IMR-90 (cell line): ENCODE data around the gene PCSK5. TPM values are rescaled to one million over a fixed set of nuclear protein-coding genes. Genes with fewer than 3 reads are reported as not detected.

Experiments used
- ATAC-seq: fragments of 200-7000 bp; cut with Tn5 transposase; 2 replicates; pipeline ENCODE4 v1.9.1; 2020; ENCODE audit warnings: low read depth, mild to moderate bottlenecking, moderate library complexity
- BruUV-seq: library from RNA; stranded (reverse); fragments of 400-500 nt; replicated peaks from 2 replicates; lab custom pipeline; 2021; lab: Mats Ljungman, UMichigan
- CTCF ChIA-PET: fragments of 300-600 bp; formaldehyde crosslinking; extraction: SDS; loops from one replicate; lab custom pipeline; 2021; ENCODE audit warnings: antibody characterized with exemption; lab: Yijun Ruan, JAX
- POLR2A ChIA-PET: fragments of 300-600 bp; sonication (Branson Sonifier 250); formaldehyde crosslinking; loops from one replicate; lab custom pipeline; 2022; ENCODE audit warnings: antibody characterized with exemption; ENCODE audit not compliant: unreplicated experiment; lab: Charles Lee
- DNase-seq: peaks from one replicate; pipeline ENCODE4 v3.0.0; 2013
- H2AFZ ChIP-seq: replicated peaks from 2 replicates; pipeline ENCODE3; 2013; ENCODE audit warnings: low read length, mild to moderate bottlenecking; ENCODE audit not compliant: poor library complexity
- H2AK5ac ChIP-seq: 2 replicates; pipeline ENCODE4 v1.6.1; 2013; ENCODE audit warnings: low read depth, low read length, inconsistent platforms
- H2AK9ac ChIP-seq: replicated peaks from 2 replicates; pipeline ENCODE3; 2013; ENCODE audit warnings: mild to moderate bottlenecking, low read depth, low read length, moderate library complexity; ENCODE audit not compliant: poor library complexity
- H2BK120ac ChIP-seq: 2 replicates; pipeline ENCODE4 v1.6.1; 2013; ENCODE audit warnings: low read depth, low read length, inconsistent platforms
- H2BK15ac ChIP-seq: 3 replicates; pipeline ENCODE4 v1.6.1; 2013; ENCODE audit warnings: low read depth, low read length, inconsistent platforms
- H2BK20ac ChIP-seq: 2 replicates; pipeline ENCODE4 v1.6.1; 2013; ENCODE audit warnings: low read depth, mild to moderate bottlenecking, inconsistent platforms, low read length, moderate library complexity
- H2BK5ac ChIP-seq: 2 replicates; pipeline ENCODE4 v1.6.1; 2013; ENCODE audit warnings: mild to moderate bottlenecking, low read depth, low read length, inconsistent platforms; ENCODE audit not compliant: poor library complexity, severe bottlenecking
- H3K14ac ChIP-seq: replicated peaks from 2 replicates; pipeline ENCODE4 v1.6.1; 2013; ENCODE audit warnings: low read depth, low read length, inconsistent platforms
- H3K18ac ChIP-seq: 2 replicates; pipeline ENCODE4 v1.6.1; 2013; ENCODE audit warnings: low read depth, low read length, control low read depth
- H3K23ac ChIP-seq: 2 replicates; pipeline ENCODE4 v1.6.1; 2013; ENCODE audit warnings: low read depth, low read length, inconsistent platforms
- H3K27ac ChIP-seq: 2 replicates; pipeline ENCODE4 v1.5.1; 2013; ENCODE audit warnings: mild to moderate bottlenecking, control low read depth, low read length; ENCODE audit not compliant: insufficient read depth
- H3K27me3 ChIP-seq: 2 replicates; pipeline ENCODE4 v1.6.1; 2013; ENCODE audit warnings: low read length; ENCODE audit not compliant: control insufficient read depth, insufficient read depth
- H3K36me3 ChIP-seq: 2 replicates; pipeline ENCODE4 v1.6.1; 2013; ENCODE audit warnings: low read length, mixed read lengths; ENCODE audit not compliant: control insufficient read depth, insufficient read depth
- H3K4ac ChIP-seq: 2 replicates; pipeline ENCODE4 v1.6.1; 2013; ENCODE audit warnings: low read depth, low read length, inconsistent platforms
- H3K4me1 ChIP-seq: 2 replicates; pipeline ENCODE4 v1.6.1; 2013; ENCODE audit warnings: low read length, mixed read lengths; ENCODE audit not compliant: control insufficient read depth, insufficient read depth
- H3K4me2 ChIP-seq: 2 replicates; pipeline ENCODE4 v1.6.1; 2013; ENCODE audit warnings: low read depth, mild to moderate bottlenecking, control low read depth, low read length, moderate library complexity
- H3K4me3 ChIP-seq: 2 replicates; pipeline ENCODE4 v1.5.1; 2013; ENCODE audit warnings: low read depth, mild to moderate bottlenecking, control low read depth, low read length, moderate library complexity; ENCODE audit not compliant: insufficient read depth
- H3K56ac ChIP-seq: 2 replicates; pipeline ENCODE4 v1.6.1; 2013; ENCODE audit warnings: low read length, inconsistent platforms; ENCODE audit not compliant: insufficient read depth; ENCODE audit errors: extremely low read depth
- H3K79me1 ChIP-seq, 2 experiments: 2 replicates each; pipeline ENCODE4 v1.6.1; 2013; ENCODE audit warnings: low read length in 2 of 2, inconsistent platforms in 1 of 2, low read depth in 1 of 2
- H3K9ac ChIP-seq: 2 replicates; pipeline ENCODE4 v1.6.1; 2013; ENCODE audit warnings: low read depth, low read length, control low read depth
- H3K9me1 ChIP-seq: 2 replicates; pipeline ENCODE4 v1.6.1; 2013; ENCODE audit warnings: low read length, inconsistent platforms; ENCODE audit not compliant: insufficient read depth
- H3K9me3 ChIP-seq: 2 replicates; pipeline ENCODE4 v1.6.1; 2013; ENCODE audit warnings: low read length; ENCODE audit not compliant: control insufficient read depth, insufficient read depth
- H4K20me1 ChIP-seq: 2 replicates; pipeline ENCODE4 v1.6.1; 2013; ENCODE audit warnings: low read length, inconsistent platforms; ENCODE audit not compliant: insufficient read depth
- H4K5ac ChIP-seq: 2 replicates; pipeline ENCODE4 v1.6.1; 2013; ENCODE audit warnings: mild to moderate bottlenecking, low read depth, low read length, control low read depth
- H4K8ac ChIP-seq, 2 experiments: 2 replicates each; pipeline ENCODE4 v1.6.1; 2013; ENCODE audit warnings: low read depth in 2 of 2, low read length in 2 of 2, control low read depth in 1 of 2, inconsistent platforms in 1 of 2
- H4K91ac ChIP-seq: 2 replicates; pipeline ENCODE4 v1.6.1; 2013; ENCODE audit warnings: low read depth, low read length, inconsistent platforms; ENCODE audit not compliant: insufficient read depth
- CEBPB ChIP-seq: IDR thresholded peaks from 2 replicates; pipeline ENCODE4 v1.6.1; 2012; ENCODE audit warnings: low read depth, low read length, improper control_type of control experiment
- NFE2L2 ChIP-seq: fragments of 150-350 bp; IDR thresholded peaks from 2 replicates; pipeline ENCODE4 v1.6.1; 2016; ENCODE audit warnings: low read depth, mild to moderate bottlenecking, low read length
- RCOR1 ChIP-seq: IDR thresholded peaks from 2 replicates; pipeline ENCODE4 v1.6.1; 2012; ENCODE audit warnings: mild to moderate bottlenecking, low read length, improper control_type of control experiment; ENCODE audit not compliant: insufficient replicate concordance
- SMC3 ChIP-seq: fragments of 150-350 bp; IDR thresholded peaks from 2 replicates; pipeline ENCODE4 v1.6.1; 2016; ENCODE audit warnings: low read depth, mild to moderate bottlenecking, antibody characterized with exemption, low read length, moderate library complexity
- WGBS, 2 experiments: methylation state at CpG; one replicate each; pipeline versions ENCODE4 v1.1.5 to v1.1.7; 2013; ENCODE audit warnings: missing lambda C conversion rate in 2 of 2; ENCODE audit not compliant: insufficient read length in 1 of 2; ENCODE audit errors: extremely low coverage in 2 of 2; 5-methylcytosine and 5-hydroxymethylcytosine counted together
- dilution Hi-C: fragments of 300-500 bp; cut with HindIII; formaldehyde crosslinking; loops from one replicate; pipeline ENCODE4 v1.14.3; 2018; ENCODE audit warnings: low sequenced_read_pairs; ENCODE audit not compliant: unreplicated experiment
- in situ Hi-C: fragments of 300-500 bp; cut with MboI; formaldehyde crosslinking; loops from 3 replicates; pipeline ENCODE4 v1.14.3; 2019; ENCODE audit warnings: low sequenced_read_pairs, inconsistent platforms, mixed read lengths
- intact Hi-C: fragments of 100-400 bp; cut with micrococcal nuclease; formaldehyde crosslinking; loops from 2 replicates; pipeline ENCODE4 v1.10.0; 2022
- polyA plus RNA-seq, 3 experiments: library from polyadenylated mRNA; depleted of rRNA; stranded (reverse); fragments of >200 nt; gene quantifications; 2 replicates each; pipeline ENCODE4 v1.2.3, GENCODE V29; 2012; ENCODE audit warnings: low replicate concordance in 1 of 3
- total RNA-seq: library from RNA; depleted of rRNA; stranded (reverse); fragments of >200 nt; gene quantifications from 2 replicates; pipeline ENCODE4 v1.2.3, GENCODE V29; 2012

PCSK5 gene
- total and polyA plus RNA-seq, 2 of the 4 experiments (the other 2 are of a cell fraction): 1.5 to 3.0 TPM

GRCh38 chr9:76001459-76001858, 111.0 kb downstream of the PCSK5 start:
- Histone ChIP-seq H3K9me1 (no peaks in the 10 kb centered on the region), H2BK15ac (no peak overlapping the region), H3K27me3 (no peaks in the 10 kb centered on the region), H3K4me2 (no peak overlapping the region), H4K8ac (no peak overlapping the region), H3K4me3 (no peak overlapping the region), H2BK120ac (no peak overlapping the region), H3K9ac (no peak overlapping the region), H3K56ac (no peak overlapping the region), H3K4ac (no peak overlapping the region), H2AK5ac (no peak overlapping the region), H2AK9ac (no peak overlapping the region), H3K23ac (no peak overlapping the region), H4K5ac (no peak overlapping the region), H2BK5ac (no peak overlapping the region), H3K9me3 (no peaks in the 10 kb centered on the region), H4K20me1 (no peaks in the 10 kb centered on the region), H3K4me1 (no peaks in the 10 kb centered on the region), H3K14ac (no peak overlapping the region), H2BK20ac (no peak overlapping the region), H3K27ac (no peak overlapping the region), H4K91ac (no peak overlapping the region), H3K18ac (no peak overlapping the region), H2AFZ (no peak overlapping the region), H3K79me1 (no peaks in the 10 kb centered on the region), H3K36me3 (no peaks in the 10 kb centered on the region)
- POLR2A ChIA-PET: interaction anchor here (0.6 kb wide), 1 partner anchor 197 kb away, joined by 13 read pairs; no protein-coding TSS in a partner anchor
- CTCF ChIA-PET: no interaction called here
- intact Hi-C loops: no loop called here
- dilution Hi-C loops: no loop called here
- DNase-seq (no peak), ATAC-seq (no peak)
- TF ChIP-seq NFE2L2: no peak
- peak; percentile 76 for TF ChIP-seq CEBPB
- no peak for TF ChIP-seq RCOR1
- no peak for TF ChIP-seq SMC3
- in situ Hi-C loops: no loop called here
- BruUV-seq: no TSS peak
- no CpG with 5 or more reads among the region's 2 CpGs for WGBS, 2 experiments
